ENCODE results near the gene FLNB.

The FLNB gene

DNA sequence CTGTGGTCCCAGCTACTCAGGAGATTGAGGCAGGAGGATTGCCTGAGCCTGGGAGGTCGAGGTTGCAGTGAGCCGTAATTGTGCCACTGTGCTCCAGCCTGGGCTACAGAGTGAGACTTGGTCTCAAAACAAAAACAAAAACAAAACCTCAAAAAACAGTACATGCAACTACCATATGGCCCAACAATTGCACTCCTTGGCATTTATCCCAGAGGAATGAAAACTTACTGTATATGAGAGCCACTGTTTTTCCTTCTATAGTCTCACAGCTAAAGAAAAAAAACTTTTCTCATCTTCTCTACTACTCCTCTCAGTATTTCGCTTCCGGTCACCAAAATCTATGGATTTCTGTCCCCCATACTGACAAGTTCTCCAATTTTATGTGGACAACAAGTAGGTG, 84.3 kb downstream of the FLNB start:
- Histone ChIP-seq H3K27me3 (ENCODE audit: insufficient read depth, low read length) (no peaks in the 10 kb centered on the region), H3K4me3 (ENCODE audit: low read length) (no peak overlapping the region), H3K9ac (ENCODE audit: low read depth, low read length) (no peak overlapping the region), H3K9me3 (ENCODE audit: insufficient read depth, low read depth, low read length) (no peaks in the 10 kb centered on the region), H3K4me1 (ENCODE audit: insufficient read depth, low read length) (no peaks in the 10 kb centered on the region), H3K36me3 (ENCODE audit: insufficient read depth, low read length) (peaks cover 58% of the 10 kb centered on the region), H3K27ac (ENCODE audit: low read depth, low read length) (no peak overlapping the region)
- WGBS = 95% methylated on average over 4 of the region's 4 CpGs

DNA sequence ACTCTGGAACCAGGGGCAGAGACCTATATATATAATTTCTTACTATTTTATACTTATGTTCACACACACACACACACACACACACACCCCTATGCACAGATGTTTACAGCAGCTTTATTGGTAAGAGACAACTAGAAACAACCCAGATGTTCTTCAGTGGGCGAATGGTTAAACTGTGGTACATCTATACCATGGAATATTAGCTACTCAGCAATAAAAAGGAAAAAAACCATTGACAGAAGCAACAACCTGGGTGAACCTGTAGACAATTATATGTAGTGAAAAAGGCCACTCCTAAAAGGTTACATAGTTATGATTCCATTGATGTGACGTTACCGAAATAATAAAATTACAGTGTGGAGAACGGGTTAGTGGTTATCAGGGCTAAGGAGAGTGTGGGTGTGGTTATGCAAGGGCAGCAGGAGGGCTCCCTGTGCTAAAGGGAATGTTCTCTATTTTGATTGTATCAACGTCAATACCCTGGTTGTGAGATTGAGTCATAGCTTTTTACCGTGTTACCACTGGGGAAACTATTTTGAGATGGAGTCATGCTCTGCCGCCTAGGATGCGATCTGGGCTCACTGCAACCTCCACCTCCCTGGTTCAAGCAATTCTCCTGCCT, 85.5 kb downstream of the FLNB start:
- no peak overlapping the region for H3K4me3 ChIP-seq (ENCODE audit: low read length)
- H3K4me1 ChIP-seq (ENCODE audit: insufficient read depth, low read length) = no peaks in the 10 kb centered on the region
- H3K36me3 ChIP-seq (ENCODE audit: insufficient read depth, low read length) = peaks cover 61% of the 10 kb centered on the region
- H3K27me3 ChIP-seq (ENCODE audit: insufficient read depth, low read length) = no peaks in the 10 kb centered on the region
- no peak overlapping the region for H3K27ac ChIP-seq (ENCODE audit: low read depth, low read length)
- H3K9me3 ChIP-seq (ENCODE audit: insufficient read depth, low read depth, low read length) = no peaks in the 10 kb centered on the region
- WGBS = 94% methylated on average over 8 of the region's 8 CpGs
- no peak overlapping the region for H3K9ac ChIP-seq (ENCODE audit: low read depth, low read length)

DNA sequence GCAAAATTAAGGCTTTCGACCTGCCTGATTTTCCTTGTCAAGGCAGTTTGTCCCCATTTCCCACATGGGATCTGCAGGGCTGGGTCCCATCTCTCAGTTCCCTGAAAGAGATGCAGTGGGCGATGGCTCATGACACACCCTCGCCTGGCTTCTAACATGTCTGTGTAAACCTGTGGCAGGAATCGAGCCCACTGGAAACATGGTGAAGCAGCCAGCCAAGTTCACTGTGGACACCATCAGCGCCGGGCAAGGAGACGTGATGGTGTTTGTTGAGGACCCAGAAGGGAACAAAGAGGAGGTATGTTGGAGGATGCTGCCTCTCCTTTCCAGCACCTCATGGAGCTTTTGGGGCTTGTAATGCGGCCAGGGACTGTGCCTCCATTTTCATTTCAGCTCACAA, 86.4 kb downstream of the FLNB start:
- Histone ChIP-seq H3K9ac (ENCODE audit: low read depth, low read length) (no peak overlapping the region), H3K4me3 (ENCODE audit: low read length) (no peak overlapping the region), H3K4me1 (ENCODE audit: insufficient read depth, low read length) (no peaks in the 10 kb centered on the region), H3K27ac (ENCODE audit: low read depth, low read length) (no peak overlapping the region), H3K36me3 (ENCODE audit: insufficient read depth, low read length) (peaks cover 70% of the 10 kb centered on the region), H3K27me3 (ENCODE audit: insufficient read depth, low read length) (no peaks in the 10 kb centered on the region), H3K9me3 (ENCODE audit: insufficient read depth, low read depth, low read length) (no peaks in the 10 kb centered on the region)
- 94% methylated on average over 8 of the region's 8 CpGs for WGBS

DNA sequence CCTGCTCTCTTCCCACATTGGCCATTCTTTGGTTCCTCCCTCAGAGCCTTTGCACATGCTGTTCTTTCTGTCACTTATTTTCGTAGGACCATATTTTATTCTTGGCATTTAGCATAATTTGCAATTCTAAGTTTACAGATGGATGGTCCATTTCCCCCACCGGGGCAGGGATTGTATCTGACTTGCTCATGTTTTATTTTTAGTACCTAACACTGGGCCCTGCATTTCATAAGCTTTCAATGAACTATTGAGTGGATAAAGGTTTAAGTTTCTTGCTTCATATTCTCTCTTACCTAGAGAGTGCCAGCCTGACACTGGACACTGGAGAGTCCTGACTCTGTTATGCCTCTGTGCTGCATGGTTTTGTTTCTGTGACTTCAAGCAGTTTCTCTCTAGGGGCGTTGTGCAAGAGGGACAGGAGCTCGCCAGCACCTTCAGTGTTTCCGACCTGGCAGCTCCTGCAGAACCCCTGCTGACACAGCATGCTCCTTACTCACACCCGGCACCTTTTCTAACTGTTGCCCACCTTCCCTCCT, 87.4 kb downstream of the FLNB start:
- Histone ChIP-seq H3K9ac (ENCODE audit: low read depth, low read length) (no peak overlapping the region), H3K27me3 (ENCODE audit: insufficient read depth, low read length) (no peaks in the 10 kb centered on the region), H3K27ac (ENCODE audit: low read depth, low read length) (no peak overlapping the region), H3K36me3 (ENCODE audit: insufficient read depth, low read length) (peaks cover 72% of the 10 kb centered on the region), H3K9me3 (ENCODE audit: insufficient read depth, low read depth, low read length) (no peaks in the 10 kb centered on the region), H3K4me1 (ENCODE audit: insufficient read depth, low read length) (no peaks in the 10 kb centered on the region), H3K4me3 (ENCODE audit: low read length) (no peak overlapping the region)
- 89% methylated on average over 6 of the region's 6 CpGs for WGBS

DNA sequence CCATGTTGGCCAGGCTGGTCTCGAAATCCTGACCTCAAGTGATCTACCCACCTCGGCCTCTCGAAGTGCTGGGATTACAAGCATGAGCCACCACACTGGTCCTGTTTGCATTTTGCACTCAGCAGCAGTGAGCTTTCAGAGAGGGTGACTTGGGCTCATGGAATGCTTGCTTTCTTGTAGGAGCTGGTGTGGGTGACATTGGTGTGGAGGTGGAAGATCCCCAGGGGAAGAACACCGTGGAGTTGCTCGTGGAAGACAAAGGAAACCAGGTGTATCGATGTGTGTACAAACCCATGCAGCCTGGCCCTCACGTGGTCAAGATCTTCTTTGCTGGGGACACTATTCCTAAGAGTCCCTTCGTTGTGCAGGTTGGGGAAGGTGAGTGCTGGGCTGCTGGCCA, 90.3 kb downstream of the FLNB start:
- Histone ChIP-seq H3K27me3 (ENCODE audit: insufficient read depth, low read length) (no peaks in the 10 kb centered on the region), H3K4me1 (ENCODE audit: insufficient read depth, low read length) (no peaks in the 10 kb centered on the region), H3K9ac (ENCODE audit: low read depth, low read length) (no peak overlapping the region), H3K36me3 (ENCODE audit: insufficient read depth, low read length) (peaks cover 94% of the 10 kb centered on the region), H3K9me3 (ENCODE audit: insufficient read depth, low read depth, low read length) (no peaks in the 10 kb centered on the region), H3K4me3 (ENCODE audit: low read length) (no peak overlapping the region), H3K27ac (ENCODE audit: low read depth, low read length) (no peak overlapping the region)
- 94% methylated on average over 8 of the region's 8 CpGs for WGBS

DNA sequence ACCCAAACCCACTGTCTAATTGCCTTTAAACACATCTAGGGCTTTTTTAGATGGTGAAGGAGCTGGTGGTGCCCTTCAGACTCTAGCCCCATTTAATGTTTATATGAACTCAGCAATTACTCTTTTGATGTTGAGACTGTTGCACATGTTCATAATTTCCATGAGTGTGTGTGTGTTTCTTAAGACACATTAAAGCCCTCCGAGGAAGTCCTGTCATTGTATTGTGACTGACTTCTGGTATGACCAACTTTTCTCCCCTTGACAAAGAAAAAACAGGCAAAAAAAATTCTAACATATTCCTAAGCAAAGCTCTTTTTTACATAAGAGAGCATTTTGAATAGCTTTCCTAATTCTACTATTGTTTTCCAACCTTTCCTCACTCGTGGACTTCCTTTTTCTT, 91.6 kb downstream of the FLNB start:
- H3K4me3 ChIP-seq (ENCODE audit: low read length) = no peak overlapping the region
- 91% methylated on average over 2 of the region's 2 CpGs for whole genome bisulfite sequencing
- H3K27me3 ChIP-seq (ENCODE audit: insufficient read depth, low read length) = no peaks in the 10 kb centered on the region
- H3K36me3 ChIP-seq (ENCODE audit: insufficient read depth, low read length) = peaks cover 100% of the 10 kb centered on the region
- H3K9ac ChIP-seq (ENCODE audit: low read depth, low read length) = no peak overlapping the region
- H3K4me1 ChIP-seq (ENCODE audit: insufficient read depth, low read length) = no peaks in the 10 kb centered on the region
- no peak overlapping the region for H3K27ac ChIP-seq (ENCODE audit: low read depth, low read length)
- no peaks in the 10 kb centered on the region for H3K9me3 ChIP-seq (ENCODE audit: insufficient read depth, low read depth, low read length)

DNA sequence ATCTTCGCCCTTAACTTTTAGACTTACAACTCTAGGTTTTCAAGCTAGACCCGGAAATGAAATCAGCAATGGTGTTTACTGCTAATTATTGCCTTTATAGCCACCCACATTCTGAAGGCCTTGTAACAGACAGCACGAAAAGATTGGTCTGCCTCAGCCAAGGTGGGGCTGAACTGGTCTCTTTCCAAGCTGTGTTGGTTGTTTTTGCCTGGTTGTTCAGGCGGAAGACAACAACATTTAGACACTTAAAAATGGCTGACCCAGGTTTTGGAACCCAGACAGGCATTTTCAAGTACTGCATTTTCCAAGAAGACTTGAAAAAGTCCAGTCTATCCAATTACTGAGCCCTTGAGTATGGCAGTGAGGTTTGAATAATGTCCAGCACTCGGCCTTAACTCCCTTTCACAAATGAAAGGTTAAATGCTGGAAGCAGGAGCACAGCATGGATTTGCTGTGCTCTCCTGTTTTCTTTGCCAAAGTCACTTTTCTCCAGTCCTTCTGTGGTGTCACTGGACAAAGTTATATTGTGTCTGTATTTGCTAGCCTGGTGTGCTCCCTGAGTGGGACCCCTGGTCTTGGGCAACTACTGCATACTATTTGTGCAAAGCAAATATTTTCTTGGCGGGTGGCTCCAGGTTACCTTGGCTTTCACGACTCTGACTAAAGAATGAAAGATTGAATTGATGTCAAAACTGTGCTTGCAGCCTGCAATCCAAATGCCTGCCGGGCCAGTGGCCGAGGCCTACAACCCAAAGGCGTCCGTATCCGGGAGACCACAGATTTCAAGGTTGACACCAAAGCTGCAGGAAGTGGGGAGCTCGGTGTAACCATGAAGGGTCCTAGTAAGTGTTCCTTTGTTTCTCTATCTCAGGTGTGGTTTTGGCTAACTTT, 93.5 kb downstream of the FLNB start:
- H3K9me3 ChIP-seq (ENCODE audit: insufficient read depth, low read depth, low read length) = no peaks in the 10 kb centered on the region
- no peak overlapping the region for H3K4me3 ChIP-seq (ENCODE audit: low read length)
- no peak overlapping the region for H3K27ac ChIP-seq (ENCODE audit: low read depth, low read length)
- H3K9ac ChIP-seq (ENCODE audit: low read depth, low read length) = no peak overlapping the region
- H3K4me1 ChIP-seq (ENCODE audit: insufficient read depth, low read length) = no peaks in the 10 kb centered on the region
- no peaks in the 10 kb centered on the region for H3K27me3 ChIP-seq (ENCODE audit: insufficient read depth, low read length)
- H3K36me3 ChIP-seq (ENCODE audit: insufficient read depth, low read length) = peaks cover 98% of the 10 kb centered on the region
- WGBS = 94% methylated on average over 13 of the region's 13 CpGs

DNA sequence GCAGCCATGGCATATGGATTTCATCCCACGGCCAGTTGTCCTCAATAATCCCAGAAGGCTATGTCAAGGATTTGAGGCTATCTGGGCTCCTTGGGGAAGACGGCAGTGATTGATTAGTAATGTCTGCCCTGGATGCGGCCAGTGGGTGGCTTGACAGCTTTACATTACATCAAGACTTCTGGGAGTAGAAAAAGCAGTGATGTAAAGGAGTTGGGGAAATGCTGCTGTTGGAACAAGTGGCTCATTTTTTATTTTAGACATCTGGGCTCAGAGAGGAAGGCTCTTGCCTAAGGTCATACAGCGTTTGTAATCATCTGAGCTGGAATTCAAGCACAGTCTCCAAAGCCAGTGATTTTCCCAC, 94.1 kb downstream of the FLNB start:
- WGBS = 97% methylated on average over 4 of the region's 4 CpGs
- H3K36me3 ChIP-seq (ENCODE audit: insufficient read depth, low read length) = peaks cover 98% of the 10 kb centered on the region
- H3K9ac ChIP-seq (ENCODE audit: low read depth, low read length) = no peak overlapping the region
- no peak overlapping the region for H3K27ac ChIP-seq (ENCODE audit: low read depth, low read length)
- no peaks in the 10 kb centered on the region for H3K4me1 ChIP-seq (ENCODE audit: insufficient read depth, low read length)
- no peak overlapping the region for H3K4me3 ChIP-seq (ENCODE audit: low read length)
- no peaks in the 10 kb centered on the region for H3K9me3 ChIP-seq (ENCODE audit: insufficient read depth, low read depth, low read length)
- H3K27me3 ChIP-seq (ENCODE audit: insufficient read depth, low read length) = no peaks in the 10 kb centered on the region

DNA sequence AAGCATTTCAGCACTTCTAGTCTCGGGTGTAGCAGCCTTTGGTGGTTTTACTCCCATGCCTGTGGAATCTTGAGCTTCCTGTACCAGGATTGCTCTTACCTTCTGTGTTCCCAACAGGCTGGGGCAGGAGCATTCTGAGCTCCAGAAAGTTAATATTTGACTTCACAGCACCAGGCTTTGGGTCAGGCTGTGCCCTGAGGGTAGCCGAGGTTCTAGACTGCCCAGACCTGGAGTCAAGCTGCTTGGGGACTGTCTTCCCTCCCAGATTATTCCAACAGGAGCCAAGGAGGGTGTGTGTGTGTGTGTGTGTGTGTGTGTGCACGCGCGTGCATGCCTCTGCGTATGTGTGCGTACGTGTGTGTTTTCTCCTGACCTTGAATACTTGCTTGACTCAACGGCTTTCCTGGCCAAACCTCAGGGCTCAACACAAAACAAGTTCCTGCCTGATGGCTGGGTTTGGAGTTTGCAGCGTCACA, 94.8 kb downstream of the FLNB start:
- no peak overlapping the region for H3K27ac ChIP-seq (ENCODE audit: low read depth, low read length)
- no peak overlapping the region for H3K9ac ChIP-seq (ENCODE audit: low read depth, low read length)
- H3K4me1 ChIP-seq (ENCODE audit: insufficient read depth, low read length) = no peaks in the 10 kb centered on the region
- WGBS = 98% methylated on average over 10 of the region's 10 CpGs
- H3K9me3 ChIP-seq (ENCODE audit: insufficient read depth, low read depth, low read length) = no peaks in the 10 kb centered on the region
- no peak overlapping the region for H3K4me3 ChIP-seq (ENCODE audit: low read length)
- H3K27me3 ChIP-seq (ENCODE audit: insufficient read depth, low read length) = no peaks in the 10 kb centered on the region
- peaks cover 98% of the 10 kb centered on the region for H3K36me3 ChIP-seq (ENCODE audit: insufficient read depth, low read length)

DNA sequence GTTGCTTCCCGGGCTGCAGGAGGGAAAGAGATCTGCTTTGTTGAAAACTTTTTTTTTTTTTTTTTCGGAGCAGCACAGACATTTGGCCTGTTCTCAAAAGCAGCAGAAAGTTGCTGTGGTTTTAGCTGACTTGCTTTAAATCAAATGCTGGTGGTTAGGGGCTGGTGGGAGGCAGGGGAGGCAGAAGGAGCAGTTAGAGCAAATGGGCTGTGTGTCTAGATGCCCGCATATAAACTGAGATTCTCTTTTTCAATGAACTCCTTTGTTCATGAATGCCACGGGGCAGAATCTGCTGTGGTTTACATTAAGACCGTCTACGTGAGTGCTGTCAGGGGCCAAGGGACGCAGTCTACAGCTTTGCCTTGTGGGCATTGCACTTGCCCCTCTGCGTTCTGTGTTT, 95.9 kb downstream of the FLNB start:
- Histone ChIP-seq H3K27ac (ENCODE audit: low read depth, low read length) (no peak overlapping the region), H3K36me3 (ENCODE audit: insufficient read depth, low read length) (peaks cover 98% of the 10 kb centered on the region), H3K4me1 (ENCODE audit: insufficient read depth, low read length) (no peaks in the 10 kb centered on the region), H3K9me3 (ENCODE audit: insufficient read depth, low read depth, low read length) (no peaks in the 10 kb centered on the region), H3K9ac (ENCODE audit: low read depth, low read length) (no peak overlapping the region), H3K27me3 (ENCODE audit: insufficient read depth, low read length) (no peaks in the 10 kb centered on the region), H3K4me3 (ENCODE audit: low read length) (no peak overlapping the region)
- 95% methylated on average over 8 of the region's 8 CpGs for WGBS

DNA sequence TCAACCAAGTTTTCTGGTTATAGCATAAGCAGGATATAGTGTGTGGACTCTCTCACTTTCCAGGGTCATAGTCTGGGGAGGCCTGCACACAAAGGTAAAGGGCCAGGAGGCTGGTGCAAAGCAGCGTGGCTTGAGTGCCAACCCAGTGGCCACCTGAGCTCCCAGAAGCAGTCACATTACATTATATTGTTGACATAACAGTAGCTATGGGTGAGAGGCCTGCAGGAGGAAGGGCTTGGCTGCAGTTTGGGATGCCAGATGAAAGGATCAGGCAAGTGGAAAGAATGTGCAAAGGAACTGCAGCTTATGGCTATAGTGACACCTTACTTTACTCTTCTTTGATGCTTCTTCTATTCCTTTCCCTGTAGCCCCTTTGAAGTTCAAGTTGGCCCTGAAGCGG, 96.5 kb downstream of the FLNB start:
- Histone ChIP-seq H3K4me1 (ENCODE audit: insufficient read depth, low read length) (no peaks in the 10 kb centered on the region), H3K36me3 (ENCODE audit: insufficient read depth, low read length) (peaks cover 98% of the 10 kb centered on the region), H3K4me3 (ENCODE audit: low read length) (no peak overlapping the region), H3K9me3 (ENCODE audit: insufficient read depth, low read depth, low read length) (no peaks in the 10 kb centered on the region), H3K27me3 (ENCODE audit: insufficient read depth, low read length) (no peaks in the 10 kb centered on the region), H3K9ac (ENCODE audit: low read depth, low read length) (no peak overlapping the region), H3K27ac (ENCODE audit: low read depth, low read length) (no peak overlapping the region)
- 100% methylated on average over 2 of the region's 2 CpGs for WGBS

Measured in HUES64 (cell line).